Measurements from ENCODE around the gene TLCD4. TPM values are rescaled to one million over a fixed set of nuclear protein-coding genes. Genes with fewer than 3 reads are reported as not detected.

TLCD4 gene
- total and polyA plus RNA-seq, 8 donors = 1.6 to 20.1 (median 7.7) TPM

- WGBS, 5 donors = 35 to 93% (median 77%) methylated on average over 1 of the region's 1 CpG
- TF ChIP-seq POLR2AphosphoS5 (IDR thresholded peaks at IDR 0.05) = no peak
- TF ChIP-seq CTCF (IDR thresholded peaks at IDR 0.05) = no peak
- TF ChIP-seq POLR2A (IDR thresholded peaks at IDR 0.05) = no peak
- no peak for TF ChIP-seq EP300 (IDR thresholded peaks at IDR 0.05)
Measured at GRCh38 chr1:95093296-95093695, 23.9 kb upstream of the TLCD4 start.

GRCh38 chr1:95094923-95095322, 22.2 kb upstream of the TLCD4 start:
- intact Hi-C loops (cut with DNase I; ENCODE audit: low total_unique reads) = no loop called here
- DNase-seq = no peak
- H3K27ac ChIP-seq = no peak overlapping the region
- no peaks in the 10 kb centered on the region for H3K27me3 ChIP-seq
- H3K36me3 ChIP-seq = no peaks in the 10 kb centered on the region
- WGBS, 5 donors = 21 to 43% (median 38%) methylated on average over 2 of the region's 2 CpGs
- H3K9me3 ChIP-seq = peaks cover 0 to 4% (median 0%) of the 10 kb centered on the region in 4 donors
- no peak for TF ChIP-seq CTCF (IDR thresholded peaks at IDR 0.05)
- no peak for TF ChIP-seq POLR2AphosphoS5 (IDR thresholded peaks at IDR 0.05)
- TF ChIP-seq POLR2A (IDR thresholded peaks at IDR 0.05) = no peak
- TF ChIP-seq EP300 (IDR thresholded peaks at IDR 0.05) = no peak
- H3K4me1 ChIP-seq = no peaks in the 10 kb centered on the region
- no peak overlapping the region for H3K4me3 ChIP-seq

More at GRCh38 chr1:95093296-95093695, 23.9 kb upstream of the TLCD4 start:
- Histone ChIP-seq H3K36me3 (no peaks in the 10 kb centered on the region), H3K9me3 (peaks cover 0 to 4% (median 0%) of the 10 kb centered on the region in 4 donors), H3K27me3 (no peaks in the 10 kb centered on the region), H3K4me1 (no peaks in the 10 kb centered on the region), H3K27ac (no peak overlapping the region), H3K4me3 (no peak overlapping the region)
- intact Hi-C loops (cut with DNase I; ENCODE audit: low total_unique reads) = no loop called here
- DNase-seq = no peak

- Histone ChIP-seq H3K4me3 (no peak overlapping the region), H3K4me1 (no peaks in the 10 kb centered on the region), H3K27me3 (no peaks in the 10 kb centered on the region), H3K9me3 (no peaks in the 10 kb centered on the region), H3K36me3 (no peaks in the 10 kb centered on the region), H3K27ac (peak overlapping the region in 1 of 5 donors; percentile 44)
- TF ChIP-seq EP300 (IDR thresholded peaks at IDR 0.05) (no peak), POLR2AphosphoS5 (IDR thresholded peaks at IDR 0.05) (no peak), POLR2A (IDR thresholded peaks at IDR 0.05) (no peak), CTCF (IDR thresholded peaks at IDR 0.05) (no peak)
- 20 to 45% (median 31%) methylated on average over 2 of the region's 2 CpGs for WGBS, 5 donors
- DNase-seq = no peak
- intact Hi-C loops (cut with DNase I; ENCODE audit: low total_unique reads) = no loop called here
Measured at GRCh38 chr1:95095833-95096217, 21.3 kb upstream of the TLCD4 start.

GRCh38 chr1:95096218-95096841, 20.8 kb upstream of the TLCD4 start:
- Histone ChIP-seq H3K27me3 (no peaks in the 10 kb centered on the region), H3K4me3 (no peak overlapping the region), H3K9me3 (no peaks in the 10 kb centered on the region), H3K4me1 (no peaks in the 10 kb centered on the region), H3K27ac (peak overlapping the region in 1 of 5 donors; percentile 44), H3K36me3 (no peaks in the 10 kb centered on the region)
- WGBS, 5 donors = 82 to 89% (median 85%) methylated on average over 6 of the region's 6 CpGs
- DNase-seq = no peak
- intact Hi-C loops (cut with DNase I; ENCODE audit: low total_unique reads) = no loop called here
- TF ChIP-seq POLR2AphosphoS5 (IDR thresholded peaks at IDR 0.05) = no peak
- no peak for TF ChIP-seq CTCF (IDR thresholded peaks at IDR 0.05)
- no peak for TF ChIP-seq POLR2A (IDR thresholded peaks at IDR 0.05)
- no peak for TF ChIP-seq EP300 (IDR thresholded peaks at IDR 0.05)

Data from stomach (tissue), 9 donors.